KMS-11 (cell line): Measurements from ENCODE around the gene RRAGD.

Source experiments
- H2AFZ ChIP-seq: fragments of 200-600 bp; sonication (generic); 2 replicates; pipeline ENCODE4 v1.6.1; 2016; ENCODE audit warnings: antibody characterized with exemption, mixed run types, low read depth
- H3K27ac ChIP-seq: fragments of 200-600 bp; sonication (generic); 2 replicates; pipeline ENCODE4 v1.6.1; 2016; ENCODE audit warnings: mild to moderate bottlenecking, mixed run types
- H3K27me3 ChIP-seq: fragments of 200-600 bp; sonication (generic); 2 replicates; pipeline ENCODE4 v1.6.1; 2017; ENCODE audit warnings: mild to moderate bottlenecking, low read depth, mixed run types, moderate library complexity; ENCODE audit not compliant: insufficient read depth
- H3K36me3 ChIP-seq: fragments of 200-600 bp; sonication (generic); 2 replicates; pipeline ENCODE4 v1.6.1; 2017; ENCODE audit warnings: mild to moderate bottlenecking, mixed run types; ENCODE audit not compliant: insufficient read depth
- H3K4me1 ChIP-seq: fragments of 200-600 bp; sonication (generic); 2 replicates; pipeline ENCODE4 v1.6.1; 2016; ENCODE audit warnings: mild to moderate bottlenecking, low read depth, mixed run types; ENCODE audit not compliant: poor library complexity, severe bottlenecking
- H3K4me2 ChIP-seq: fragments of 200-600 bp; sonication (generic); 2 replicates; pipeline ENCODE4 v1.7.0; 2016; ENCODE audit warnings: mild to moderate bottlenecking, mixed run types
- H3K4me3 ChIP-seq: fragments of 200-600 bp; sonication (generic); IDR thresholded peaks from 2 replicates; pipeline ENCODE4 v1.6.1; 2017; ENCODE audit warnings: low read depth, low read length, mixed read lengths; ENCODE audit not compliant: insufficient read depth
- H3K79me2 ChIP-seq: fragments of 200-600 bp; sonication (generic); 2 replicates; pipeline ENCODE4 v1.6.1; 2016; ENCODE audit warnings: low read depth, mixed run types; ENCODE audit not compliant: insufficient read depth
- H3K9ac ChIP-seq: fragments of 200-600 bp; sonication (generic); 2 replicates; pipeline ENCODE4 v1.6.1; 2016; ENCODE audit warnings: mild to moderate bottlenecking, mixed run types
- H4K20me1 ChIP-seq: fragments of 200-600 bp; sonication (generic); 2 replicates; pipeline ENCODE4 v1.6.1; 2016; ENCODE audit warnings: mild to moderate bottlenecking, mixed run types; ENCODE audit not compliant: insufficient read depth
- TF ChIP-seq, protein P1 (sequence below): fragments of 200-600 bp; sonication (generic); conservative IDR thresholded peaks from 2 replicates; pipeline ENCODE4 v1.6.1; 2017; ENCODE audit warnings: low read depth, mild to moderate bottlenecking, antibody characterized with exemption, low read length, moderate library complexity, mixed read lengths

The RRAGD gene

DNA sequence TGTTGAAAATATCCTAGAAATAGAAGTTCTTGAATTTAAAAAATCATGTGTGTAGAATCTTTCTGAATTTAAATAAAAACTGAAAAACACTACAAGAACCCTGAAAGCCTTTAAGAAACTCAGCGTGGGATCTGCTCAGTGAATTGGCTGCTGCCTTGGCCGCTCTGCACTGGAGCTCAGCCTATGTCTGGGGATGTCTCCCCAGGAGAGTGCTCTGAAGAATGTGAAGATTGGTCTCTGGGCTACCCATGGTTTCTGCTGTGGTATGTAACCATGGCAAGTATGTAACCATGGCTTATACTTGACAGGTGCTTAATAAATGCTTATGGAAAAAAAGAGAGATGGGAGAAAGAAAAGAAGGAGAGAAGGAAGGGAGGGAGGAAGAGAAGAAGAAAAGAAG is 3.1 kb upstream of the RRAGD start:
- Histone ChIP-seq H3K36me3 (no peaks in the 10 kb centered on the region), H2AFZ (no peak overlapping the region), H3K4me2 (no peak overlapping the region), H3K27me3 (no peaks in the 10 kb centered on the region), H3K4me3 (no peak overlapping the region), H3K9ac (no peak overlapping the region), H3K4me1 (peaks cover 18% of the 10 kb centered on the region), H4K20me1 (no peaks in the 10 kb centered on the region), H3K79me2 (no peaks in the 10 kb centered on the region), H3K27ac (no peak overlapping the region)
- TF ChIP-seq, protein P1, sequence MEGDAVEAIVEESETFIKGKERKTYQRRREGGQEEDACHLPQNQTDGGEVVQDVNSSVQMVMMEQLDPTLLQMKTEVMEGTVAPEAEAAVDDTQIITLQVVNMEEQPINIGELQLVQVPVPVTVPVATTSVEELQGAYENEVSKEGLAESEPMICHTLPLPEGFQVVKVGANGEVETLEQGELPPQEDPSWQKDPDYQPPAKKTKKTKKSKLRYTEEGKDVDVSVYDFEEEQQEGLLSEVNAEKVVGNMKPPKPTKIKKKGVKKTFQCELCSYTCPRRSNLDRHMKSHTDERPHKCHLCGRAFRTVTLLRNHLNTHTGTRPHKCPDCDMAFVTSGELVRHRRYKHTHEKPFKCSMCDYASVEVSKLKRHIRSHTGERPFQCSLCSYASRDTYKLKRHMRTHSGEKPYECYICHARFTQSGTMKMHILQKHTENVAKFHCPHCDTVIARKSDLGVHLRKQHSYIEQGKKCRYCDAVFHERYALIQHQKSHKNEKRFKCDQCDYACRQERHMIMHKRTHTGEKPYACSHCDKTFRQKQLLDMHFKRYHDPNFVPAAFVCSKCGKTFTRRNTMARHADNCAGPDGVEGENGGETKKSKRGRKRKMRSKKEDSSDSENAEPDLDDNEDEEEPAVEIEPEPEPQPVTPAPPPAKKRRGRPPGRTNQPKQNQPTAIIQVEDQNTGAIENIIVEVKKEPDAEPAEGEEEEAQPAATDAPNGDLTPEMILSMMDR: no peak

DNA sequence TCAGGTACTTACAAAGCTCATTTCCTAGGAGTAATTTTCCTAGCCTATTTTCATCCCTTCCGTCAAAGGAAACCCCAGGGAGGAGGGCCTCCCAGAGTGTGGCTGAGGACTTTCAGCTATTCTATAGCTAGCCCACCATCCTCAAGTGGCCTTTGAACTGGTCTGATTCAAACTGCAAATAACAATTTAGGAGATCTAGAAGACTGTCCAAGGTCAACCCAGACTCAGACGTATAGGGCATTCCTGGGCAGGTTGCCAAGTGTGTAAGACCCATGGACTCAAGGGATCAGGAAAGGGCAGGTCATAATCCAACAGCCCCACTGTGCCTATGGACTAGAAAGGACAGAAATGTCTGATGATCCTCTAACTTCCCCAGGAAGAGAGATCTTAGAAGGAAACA is 2.1 kb upstream of the RRAGD start:
- no peaks in the 10 kb centered on the region for H3K36me3 ChIP-seq
- H3K9ac ChIP-seq: no peak overlapping the region
- H3K4me1 ChIP-seq: peaks cover 19% of the 10 kb centered on the region
- H4K20me1 ChIP-seq: no peaks in the 10 kb centered on the region
- no peaks in the 10 kb centered on the region for H3K27me3 ChIP-seq
- no peak overlapping the region for H2AFZ ChIP-seq
- H3K27ac ChIP-seq: no peak overlapping the region
- TF ChIP-seq, protein P1: no peak
- no peaks in the 10 kb centered on the region for H3K79me2 ChIP-seq
- no peak overlapping the region for H3K4me3 ChIP-seq
- H3K4me2 ChIP-seq: no peak overlapping the region

DNA sequence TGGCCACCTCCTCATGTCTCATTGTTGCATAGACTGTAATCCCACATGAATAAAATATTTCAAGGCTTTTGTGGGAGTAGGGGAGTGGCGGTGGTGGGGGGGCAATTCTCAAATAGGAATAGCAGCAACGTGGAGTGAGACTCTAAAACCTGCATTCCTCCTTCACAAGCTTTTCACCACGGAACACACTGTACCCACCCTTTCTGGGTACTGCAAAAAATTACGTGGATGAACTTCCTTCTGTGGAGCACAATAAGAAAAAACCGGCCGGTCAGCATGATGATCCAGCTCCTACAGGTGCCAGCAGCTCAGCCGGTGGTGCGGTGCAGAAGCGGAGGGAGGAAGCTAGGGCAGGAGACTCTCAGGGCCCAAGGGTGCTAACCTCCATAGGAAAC is 930 bp upstream of the RRAGD start:
- TF ChIP-seq, protein P1: no peak
- Histone ChIP-seq H3K27me3 (no peaks in the 10 kb centered on the region), H3K9ac (peak overlapping the region; percentile 81), H3K4me1 (peaks cover 19% of the 10 kb centered on the region), H3K4me2 (peak overlapping the region; percentile 88), H2AFZ (peak overlapping the region; percentile 87), H3K36me3 (no peaks in the 10 kb centered on the region), H3K79me2 (no peaks in the 10 kb centered on the region), H3K4me3 (no peak overlapping the region), H4K20me1 (no peaks in the 10 kb centered on the region), H3K27ac (no peak overlapping the region)

DNA sequence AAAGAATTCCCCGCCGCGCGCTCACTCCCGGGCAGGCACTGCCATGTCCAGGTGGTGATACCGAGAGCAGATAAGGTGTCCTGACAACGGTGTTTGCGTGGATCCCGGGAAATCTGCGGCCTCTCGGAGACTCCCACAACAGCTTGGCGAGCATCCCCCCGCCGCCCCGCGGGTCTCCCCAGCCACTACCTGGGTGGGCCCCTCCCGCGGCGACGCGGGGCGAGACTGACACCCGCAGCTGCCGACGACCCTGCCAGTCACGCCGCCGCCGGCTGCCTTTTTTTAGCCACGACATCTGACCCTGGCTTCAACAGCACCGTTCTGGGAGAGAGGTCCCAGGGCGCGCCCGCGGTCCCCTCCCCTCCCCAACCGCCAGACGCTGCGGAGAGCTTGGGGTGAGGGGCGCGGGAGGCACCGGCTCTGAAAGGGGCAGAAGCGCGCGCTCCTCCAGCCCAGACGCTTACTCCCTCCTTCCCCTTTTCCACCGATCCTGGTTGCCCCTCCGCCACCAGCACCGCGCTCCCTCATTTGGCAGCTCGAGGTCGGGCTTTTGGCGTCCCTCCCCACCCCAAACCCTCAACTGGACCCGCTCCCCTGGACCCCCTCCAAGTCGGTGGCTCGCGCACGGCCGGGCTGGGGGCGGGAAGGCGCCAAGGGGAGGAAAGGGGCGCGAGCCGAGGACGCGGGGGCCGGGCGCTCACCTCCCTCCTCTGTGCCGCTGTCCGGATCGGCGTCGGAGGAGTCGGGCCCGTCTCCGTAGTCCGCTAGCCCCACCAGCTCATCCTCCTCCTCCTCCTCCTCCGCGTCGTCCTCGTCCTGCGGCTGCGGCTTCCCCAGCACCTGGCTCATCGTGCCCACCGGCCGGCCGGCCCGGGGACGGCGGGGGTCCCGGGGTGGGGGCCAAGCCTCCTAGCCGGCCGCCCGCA is 665 bp downstream of the RRAGD start:
- peaks cover 19% of the 10 kb centered on the region for H3K4me1 ChIP-seq
- no peaks in the 10 kb centered on the region for H3K36me3 ChIP-seq
- H3K9ac ChIP-seq: peak overlapping the region; percentile 81; the same call in 1 of the 2 replicates
- no peaks in the 10 kb centered on the region for H4K20me1 ChIP-seq
- no peaks in the 10 kb centered on the region for H3K79me2 ChIP-seq
- no peak overlapping the region for H3K27ac ChIP-seq
- H3K4me3 ChIP-seq: no peak overlapping the region
- TF ChIP-seq, protein P1: no peak
- peak overlapping the region; percentile 88 for H3K4me2 ChIP-seq
- H3K27me3 ChIP-seq: no peaks in the 10 kb centered on the region
- peak overlapping the region; percentile 87 for H2AFZ ChIP-seq
